ENCODE results near the gene CKMT1B.
"Not testable (repeated sequence)": the region's sequence is repeated elsewhere in the genome, so short reads cannot be mapped to it uniquely, and the experiment has no call there.

The CKMT1B gene

GRCh38 chr15:43638464-43639204 is 44.8 kb downstream of the CKMT1B start:
- not testable (repeated sequence) for DNase-seq

All from NCI-H1092 treated with DMSO at 0.1 percent for 48 hours (cell line).